GM21529 (cell line): ENCODE data around the gene TRMU.

Experiments used
- ATAC-seq: cut with Tn5 transposase; IDR thresholded peaks from one replicate; pipeline ENCODE4 v1.9.1; 2021; ENCODE audit not compliant: unreplicated experiment

TRMU gene

GRCh38 chr22:46368871-46369715 lies 33.6 kb downstream of the TRMU start:
- ATAC-seq = no peak

GRCh38 chr22:46369716-46370583 lies 34.4 kb downstream of the TRMU start:
- ATAC-seq = no peak

DNA sequence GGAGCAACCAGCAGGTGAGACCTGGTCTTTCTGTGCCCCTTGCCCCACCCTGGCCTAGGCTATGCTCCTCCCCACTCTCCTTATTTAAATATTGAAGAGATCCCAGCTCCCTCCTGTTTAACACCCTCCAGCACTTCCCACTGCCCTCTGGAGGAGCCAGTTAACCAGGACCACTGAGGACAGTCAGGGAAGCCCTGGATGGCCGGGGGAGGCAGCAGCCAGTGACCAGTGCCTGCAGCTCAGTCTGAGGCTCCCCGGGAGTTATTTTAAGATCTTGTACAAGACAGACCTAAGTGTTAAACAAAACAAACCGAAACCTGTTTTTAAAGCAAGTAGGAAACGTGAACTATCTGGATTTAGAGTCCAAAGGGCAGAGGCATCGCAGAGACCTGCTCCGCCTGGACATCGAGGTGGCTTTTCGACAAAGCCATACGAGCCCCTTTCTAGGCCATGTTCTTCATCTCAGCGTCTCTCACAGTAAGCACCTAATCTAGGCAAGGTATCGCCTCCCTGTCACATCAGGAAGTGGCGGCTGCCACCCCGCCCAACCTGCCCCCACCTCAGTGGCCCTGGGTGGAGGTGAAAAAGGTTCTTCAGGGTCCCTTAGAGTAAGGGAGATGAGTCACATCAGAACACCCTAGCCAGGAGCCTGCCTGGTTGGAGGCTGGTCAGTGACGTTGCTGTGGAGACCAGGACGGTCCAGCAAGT lies 35.2 kb downstream of the TRMU start:
- ATAC-seq = no peak

GRCh38 chr22:46371623-46372226 lies 36.2 kb downstream of the TRMU start:
- ATAC-seq = no peak

DNA sequence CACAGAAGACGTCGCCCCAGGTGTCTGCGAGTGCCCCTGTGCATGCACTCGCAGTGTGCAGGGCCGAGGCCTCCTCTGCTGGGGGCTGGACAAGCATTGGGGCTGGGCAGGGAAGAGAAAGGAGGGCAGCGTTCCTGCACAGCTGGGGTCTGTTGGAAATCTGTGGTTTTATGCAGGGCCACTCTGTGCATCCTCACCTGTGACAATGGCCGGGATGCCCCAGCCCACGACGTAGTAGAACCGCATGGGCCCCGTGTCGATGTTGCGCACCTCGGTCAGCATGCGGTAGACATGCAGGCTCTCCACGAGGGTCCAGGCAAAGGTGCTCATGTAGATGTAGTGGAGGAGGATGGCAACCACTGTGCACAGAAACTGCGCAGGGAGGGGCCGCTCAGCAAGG lies 37.2 kb downstream of the TRMU start:
- ATAC-seq = no peak

DNA sequence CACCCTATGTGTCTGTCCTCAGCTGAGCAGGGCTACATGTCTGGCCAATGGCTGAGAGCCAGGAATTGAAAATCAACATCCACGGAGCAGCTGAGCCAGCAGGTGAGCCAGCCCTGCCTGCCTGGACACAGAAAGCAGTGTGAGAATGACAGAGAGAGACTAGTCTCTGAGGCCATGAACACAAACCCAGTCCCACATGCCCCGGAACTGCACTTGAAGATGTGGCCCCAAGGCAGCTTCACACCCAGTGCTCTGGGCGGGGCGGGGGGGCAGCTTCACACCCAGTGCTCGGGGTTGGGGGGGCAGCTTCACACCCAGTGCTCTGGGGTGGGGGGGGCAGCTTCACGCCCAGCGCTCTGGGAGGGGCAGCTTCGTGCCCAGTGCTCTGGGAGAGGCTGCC lies 37.6 kb downstream of the TRMU start:
- no peak for ATAC-seq

- ATAC-seq = no peak
Observed at GRCh38 chr22:46373921-46374662, 38.6 kb downstream of the TRMU start.

DNA sequence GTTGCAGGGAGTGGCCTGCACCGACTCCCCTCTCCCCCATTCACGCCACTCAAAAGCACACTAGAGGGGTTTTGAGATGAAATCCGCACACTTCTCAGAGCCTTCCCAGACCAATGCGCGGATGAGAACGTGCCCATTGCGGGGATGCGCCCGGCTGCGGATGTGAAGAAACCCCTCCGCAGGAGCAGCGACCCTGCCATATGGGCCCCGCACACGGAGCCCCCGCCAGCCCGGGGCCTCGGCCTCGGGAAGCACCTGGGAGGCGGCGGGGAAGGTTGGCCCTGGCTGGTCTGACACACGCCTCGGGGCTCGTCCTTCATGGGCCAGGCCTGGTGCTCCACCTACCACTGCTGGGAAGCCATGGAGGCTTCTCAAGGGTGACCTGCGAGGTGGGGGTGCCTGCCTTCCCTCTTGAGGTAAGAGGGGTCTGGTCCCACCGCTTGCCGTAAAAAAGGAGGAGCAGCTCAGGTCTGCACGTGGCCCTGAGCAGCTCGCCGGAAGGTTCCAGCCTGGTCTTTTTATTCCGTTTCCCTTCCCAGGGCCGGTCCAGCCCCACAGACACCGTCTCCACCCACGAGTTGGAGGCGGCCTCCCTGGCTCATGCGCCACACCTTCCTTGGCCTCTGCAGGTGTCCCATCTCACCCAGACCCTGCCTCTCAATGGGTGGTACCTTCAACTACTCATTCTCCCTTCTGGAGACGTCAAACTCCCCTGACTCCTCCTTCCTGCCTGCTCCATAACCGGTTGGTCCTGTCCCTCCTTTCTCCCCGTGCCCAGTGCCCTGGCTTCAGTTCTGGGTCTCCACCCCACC lies 39.4 kb downstream of the TRMU start:
- ATAC-seq = no peak

DNA sequence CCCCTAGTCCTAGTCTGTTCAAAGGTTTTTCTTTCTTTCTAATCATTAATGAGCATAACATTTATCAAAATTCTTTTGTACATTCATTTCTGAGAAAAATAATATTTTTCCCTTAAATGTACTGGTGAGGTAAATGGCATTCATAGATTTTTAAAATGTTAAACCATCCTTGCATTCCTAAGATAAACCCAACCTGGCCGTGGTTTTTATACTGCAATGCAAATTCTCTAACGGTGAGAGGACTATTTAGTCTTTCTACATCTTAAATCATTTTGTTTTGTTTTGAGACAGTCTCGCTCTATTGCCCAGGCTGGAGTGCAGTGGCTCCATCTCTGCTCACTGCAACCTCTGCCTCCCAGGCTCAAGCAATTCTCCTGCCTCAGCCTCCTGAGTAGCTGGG lies 40.6 kb downstream of the TRMU start:
- ATAC-seq = no peak

- ATAC-seq = no peak
Observed at GRCh38 chr22:46376908-46377524, 41.5 kb downstream of the TRMU start.

DNA sequence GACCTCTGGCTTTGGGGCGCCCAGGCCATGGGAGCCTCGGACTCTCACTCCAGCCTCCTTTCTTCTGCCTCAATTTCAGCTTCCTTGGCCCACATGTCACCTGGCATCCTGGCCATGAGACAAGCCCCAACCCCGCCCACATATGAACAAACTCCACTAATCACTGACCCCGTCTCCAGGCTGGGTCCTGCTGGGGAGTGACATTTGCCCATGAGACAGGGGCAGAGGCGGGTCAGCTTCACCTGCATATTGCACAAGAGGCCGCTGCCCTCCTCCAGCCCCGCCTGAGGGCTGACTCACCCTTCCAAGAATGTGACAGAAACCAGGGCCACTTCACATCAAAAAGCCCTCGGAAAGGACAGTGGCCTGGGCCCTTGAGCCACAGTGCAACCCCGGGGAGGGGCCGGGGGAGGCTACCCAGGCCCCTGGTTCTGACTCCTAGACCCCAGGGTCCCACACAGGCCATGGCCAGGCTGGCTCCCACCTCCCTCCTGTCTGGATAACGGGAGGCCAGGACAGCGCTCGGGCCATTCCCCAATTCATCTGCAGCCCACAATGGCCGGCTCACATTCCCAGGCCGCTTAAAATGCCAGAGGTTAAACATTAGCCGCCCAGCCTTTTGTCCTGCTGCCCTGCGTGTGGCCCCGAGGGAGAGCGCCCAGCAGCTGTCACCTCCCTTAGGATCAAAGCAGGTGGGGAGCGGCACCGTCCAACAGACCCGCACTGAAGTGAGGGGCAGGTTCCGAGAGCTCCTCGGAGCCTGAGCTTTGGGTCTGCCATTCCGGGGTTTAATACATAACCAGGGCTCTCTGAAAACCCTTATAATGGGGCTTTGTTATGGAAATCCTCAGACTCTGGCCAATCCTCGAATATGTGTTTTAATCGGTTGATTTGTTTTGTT lies 42.3 kb downstream of the TRMU start:
- no peak for ATAC-seq

- no peak for ATAC-seq
Observed at GRCh38 chr22:46378426-46379065, 43.0 kb downstream of the TRMU start.

DNA sequence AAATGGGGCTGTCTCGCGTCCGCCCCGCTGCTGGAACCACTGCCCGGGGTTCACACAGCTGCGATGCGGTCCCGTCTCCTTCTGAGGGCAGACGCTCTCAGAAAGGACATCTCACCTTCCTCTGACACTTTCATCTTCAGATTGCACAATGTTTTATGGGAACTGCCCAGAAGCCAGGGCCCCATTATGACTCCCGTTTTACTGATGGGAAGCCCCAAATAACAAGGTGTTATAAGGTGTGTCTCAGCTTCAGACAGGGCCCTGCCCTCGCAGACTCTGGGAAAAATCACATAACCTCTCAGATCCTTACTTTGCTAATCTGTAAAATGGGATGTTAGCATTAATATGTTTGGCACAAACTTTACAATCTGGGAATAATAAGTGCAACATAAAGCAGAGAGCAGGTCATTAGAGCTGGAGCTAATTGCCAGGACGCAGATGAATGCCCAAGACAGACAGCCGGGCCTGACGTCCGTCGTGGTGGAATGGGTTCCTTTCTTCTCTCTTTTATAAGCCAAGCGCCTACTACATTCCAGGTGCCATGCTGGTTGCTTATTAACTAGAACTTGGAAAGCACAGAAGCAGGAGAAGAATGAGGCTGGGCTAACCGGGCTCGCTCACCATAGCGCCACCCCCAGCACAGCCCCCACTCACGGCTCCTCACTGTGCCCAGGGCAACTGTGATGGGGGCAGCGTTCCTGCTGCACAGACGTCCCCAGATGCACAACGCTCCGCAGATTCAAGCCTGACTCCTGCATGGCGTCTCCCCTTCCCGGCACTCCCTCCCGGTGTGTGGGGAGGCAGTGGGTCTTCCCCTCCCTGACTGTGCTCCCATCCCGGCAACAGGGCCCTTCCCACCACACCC lies 43.8 kb downstream of the TRMU start:
- no peak for ATAC-seq

DNA sequence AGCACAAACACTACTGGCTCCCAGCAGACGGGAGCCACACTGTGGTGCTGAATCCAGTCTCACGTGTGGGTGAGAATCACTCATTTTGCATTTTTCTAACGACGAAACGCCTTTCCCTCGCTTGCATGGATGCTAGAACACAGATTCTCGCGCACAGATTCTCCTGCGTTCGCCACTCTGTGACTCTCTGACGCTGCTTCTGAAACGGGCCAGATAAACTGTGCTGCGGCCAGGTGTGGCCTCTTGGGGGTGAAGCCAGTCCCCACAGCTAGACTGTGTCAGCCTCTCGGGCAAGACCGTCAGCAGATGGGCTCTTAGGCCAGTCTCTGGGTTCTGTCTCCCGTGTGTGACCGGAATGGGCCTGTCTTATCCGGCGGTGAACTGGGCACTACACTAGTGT lies 44.6 kb downstream of the TRMU start:
- no peak for ATAC-seq

DNA sequence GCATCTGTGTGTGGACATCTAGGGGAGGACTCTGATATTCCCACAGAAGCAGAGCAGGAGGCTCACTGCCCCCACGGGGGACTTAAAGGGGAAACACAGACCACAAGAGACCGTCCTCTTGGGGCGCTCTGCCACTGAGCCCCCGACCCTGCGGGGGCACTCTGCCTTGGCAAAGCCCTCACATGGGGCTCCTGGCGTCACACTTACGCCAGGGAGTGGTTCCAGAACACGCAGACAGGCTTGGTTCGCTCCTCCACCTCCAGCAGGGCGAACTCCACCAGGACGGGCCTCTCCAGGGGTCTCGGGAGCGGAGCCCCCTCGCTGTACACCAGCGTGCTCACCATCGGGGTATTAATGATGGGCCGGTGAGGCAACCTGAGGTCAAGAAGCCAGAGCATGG lies 45.1 kb downstream of the TRMU start:
- ATAC-seq = no peak

GRCh38 chr22:46381142-46381541 lies 45.6 kb downstream of the TRMU start:
- ATAC-seq = no peak

DNA sequence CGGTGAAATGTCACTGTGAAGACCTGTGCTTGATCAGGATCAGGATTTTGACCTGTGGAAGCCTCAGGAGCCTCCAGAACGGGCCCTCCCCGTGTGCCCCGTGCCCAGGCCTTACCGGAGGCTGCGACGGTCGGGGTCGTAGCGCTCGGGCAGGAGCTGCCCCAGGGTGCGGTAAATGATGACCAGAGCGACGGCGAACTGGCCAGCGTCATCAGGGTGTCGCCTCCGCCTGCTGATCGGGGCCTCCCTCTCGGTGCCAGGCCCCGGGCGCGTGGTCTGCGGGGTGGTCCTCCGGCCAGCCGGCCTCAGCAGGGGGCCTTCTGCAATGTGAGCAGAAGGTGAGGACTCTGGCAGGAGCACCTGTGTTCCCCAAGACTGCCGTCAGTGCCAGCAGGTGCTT lies 46.2 kb downstream of the TRMU start:
- no peak for ATAC-seq
